K562 (cell line): Measurements from ENCODE around the gene FBXO36. TPM values are rescaled to one million over a fixed set of nuclear protein-coding genes. Genes with fewer than 3 reads are reported as not detected.

ENCODE experiments used
- ATAC-seq: fragments of 200-7000 bp; cut with Tn5 transposase; 3 replicates; pipeline ENCODE4 v1.9.1; 2020; ENCODE audit warnings: moderate library complexity
- BruUV-seq: library from RNA; stranded (reverse); fragments of 400-500 nt; replicated peaks from 2 replicates; lab custom pipeline; 2021; lab: Mats Ljungman, UMichigan
- CTCF ChIA-PET: fragments of 300-600 bp; formaldehyde crosslinking; extraction: SDS; loops from one replicate; lab custom pipeline; 2021; ENCODE audit warnings: low intra/inter-chr PET ratio; lab: Yijun Ruan, JAX
- POLR2A ChIA-PET: fragments of 300-600, 350-650 bp; sonication (Branson Sonifier 250); formaldehyde crosslinking; extraction: SDS; loops from one replicate; lab custom pipeline; 2021; ENCODE audit warnings: antibody characterized with exemption, inconsistent platforms; lab: Yijun Ruan, JAX
- DNase-seq, 4 experiments: peaks; one replicate each; pipeline versions ENCODE4 v3.0.0 to v3.0.0-alpha.2; 2011 to 2018; ENCODE audit warnings: low spot score in 3 of 4, mixed read lengths in 3 of 4; ENCODE audit errors: extremely low read depth in 1 of 4
- FAIRE-seq: peaks from 2 replicates; lab custom pipeline; 2011; peaks lifted over from hg19 to GRCh38; lab: Jason Lieb, UNC
- H2AFZ ChIP-seq: 2 replicates; pipeline ENCODE4 v1.6.0; 2011; ENCODE audit warnings: low read depth, low read length, control low read depth, inconsistent platforms
- H3K27ac ChIP-seq: fragments of 200-600 bp; 3 replicates; pipeline ENCODE4 v1.8.0; 2011; ENCODE audit warnings: low read depth, mild to moderate bottlenecking, control low read depth, inconsistent platforms, low read length, moderate library complexity, mixed read lengths; ENCODE audit errors: extremely low read depth
- H3K27me3 ChIP-seq, 2 experiments: fragments of 300-600 bp in 1 of 2; 2 replicates in 1 of 2; 3 replicates in 1 of 2; pipeline versions ENCODE4 v1.6.0 to v1.8.0; 2011; ENCODE audit warnings: inconsistent platforms in 2 of 2, low read length in 2 of 2, mild to moderate bottlenecking in 1 of 2, mixed read lengths in 1 of 2, moderate library complexity in 1 of 2; ENCODE audit not compliant: control insufficient read depth in 2 of 2, insufficient read depth in 2 of 2
- H3K36me3 ChIP-seq: fragments of 300-600 bp; 3 replicates; pipeline ENCODE4 v1.8.0; 2011; ENCODE audit warnings: mild to moderate bottlenecking, low read length, inconsistent platforms; ENCODE audit not compliant: control insufficient read depth, insufficient read depth
- H3K4me1 ChIP-seq, 2 experiments: fragments of 200-600 bp in 1 of 2; replicated peaks in 1 of 2; 2 replicates in 1 of 2; 3 replicates in 1 of 2; pipeline versions ENCODE4 v1.5.1 to v1.8.0; 2011; ENCODE audit warnings: inconsistent platforms in 2 of 2, low read length in 2 of 2, mild to moderate bottlenecking in 1 of 2, mixed read lengths in 1 of 2, moderate library complexity in 1 of 2; ENCODE audit not compliant: control insufficient read depth in 2 of 2, insufficient read depth in 2 of 2
- H3K4me2 ChIP-seq: 2 replicates; pipeline ENCODE4 v1.6.1; 2011; ENCODE audit warnings: low read length, control low read depth, inconsistent platforms, mixed read lengths; ENCODE audit not compliant: insufficient read depth
- H3K4me3 ChIP-seq: fragments of 200-600 bp; sonication (generic), shearing (Covaris generic); 2 replicates; pipeline ENCODE4 v1.5.1; 2016; ENCODE audit warnings: control low read depth, inconsistent platforms
- H3K79me2 ChIP-seq: fragments of 200-600 bp; 3 replicates; pipeline ENCODE4 v1.8.0; 2011; ENCODE audit warnings: low read length, inconsistent platforms; ENCODE audit not compliant: control insufficient read depth, insufficient read depth
- H3K9ac ChIP-seq, 2 experiments: 2 replicates each; pipeline versions ENCODE4 v1.6.0 to v1.6.1; 2011; ENCODE audit warnings: low read depth in 2 of 2, low read length in 2 of 2, control low read depth in 1 of 2, inconsistent platforms in 1 of 2, mild to moderate bottlenecking in 1 of 2, mixed read lengths in 1 of 2; ENCODE audit not compliant: insufficient read depth in 1 of 2
- H3K9me1 ChIP-seq: one replicate; pipeline ENCODE4 v1.6.0; 2011; ENCODE audit warnings: inconsistent platforms, mild to moderate bottlenecking, low read length, moderate library complexity; ENCODE audit not compliant: control insufficient read depth, insufficient read depth
- H3K9me3 ChIP-seq: replicated peaks from 2 replicates; pipeline ENCODE4 v1.5.1; 2011; ENCODE audit warnings: low read depth, low read length, inconsistent platforms; ENCODE audit not compliant: control insufficient read depth, insufficient read depth
- H4K20me1 ChIP-seq: replicated peaks from 2 replicates; pipeline ENCODE4 v1.6.1; 2011; ENCODE audit warnings: low read length, inconsistent platforms, mixed read lengths; ENCODE audit not compliant: control insufficient read depth, insufficient read depth
- EHMT2 ChIP-seq: fragments of 450-650 bp; IDR thresholded peaks from 2 replicates; pipeline ENCODE4 v1.6.1; 2018; ENCODE audit warnings: antibody characterized with exemption
- EP400 ChIP-seq: fragments of 450-650 bp; IDR thresholded peaks from 2 replicates; pipeline ENCODE4 v1.6.1; 2017; ENCODE audit warnings: antibody characterized with exemption, mild to moderate bottlenecking, moderate library complexity
- FOXA1 ChIP-seq: fragments of 450-650 bp; IDR thresholded peaks from 2 replicates; pipeline ENCODE4 v1.6.1; 2016; ENCODE audit warnings: mild to moderate bottlenecking, borderline replicate concordance
- FOXJ2 ChIP-seq: fragments of 200-800 bp; sonication (Bioruptor generic); IDR thresholded peaks from 2 replicates; pipeline ENCODE4 v1.6.1; 2016; ENCODE audit warnings: missing genetic modification characterization, missing compliant biosample characterization
- FOXK1 ChIP-seq: sonication (generic); formaldehyde crosslinking; IDR thresholded peaks from 2 replicates; pipeline ENCODE4 v1.8.0; 2022; ENCODE audit warnings: missing genetic modification reagents, mild to moderate bottlenecking, borderline replicate concordance
- GATAD2A ChIP-seq: fragments of 450-650 bp; IDR thresholded peaks from 2 replicates; pipeline ENCODE4 v1.6.1; 2017
- HDAC3 ChIP-seq: fragments of 450-650 bp; IDR thresholded peaks from 2 replicates; pipeline ENCODE4 v1.6.1; 2018; ENCODE audit warnings: borderline replicate concordance, mild to moderate bottlenecking, moderate library complexity; ENCODE audit not compliant: partially characterized antibody
- HMG20B ChIP-seq: fragments of 250-450 bp; sonication (Bioruptor Pico); IDR thresholded peaks from 2 replicates; pipeline ENCODE4 v1.5.0; 2021; ENCODE audit warnings: mild to moderate bottlenecking
- KLF13 ChIP-seq: fragments of 450-650 bp; IDR thresholded peaks from 2 replicates; pipeline ENCODE4 v1.6.1; 2016; ENCODE audit warnings: missing genetic modification characterization, low read depth, mild to moderate bottlenecking, missing compliant biosample characterization, moderate library complexity, borderline replicate concordance
- NR3C1 ChIP-seq: sonication (generic); formaldehyde crosslinking; IDR thresholded peaks from 2 replicates; pipeline ENCODE4 v1.8.1; 2022; ENCODE audit warnings: missing genetic modification reagents
- SMAD1 ChIP-seq: fragments of 150-350 bp; IDR thresholded peaks from 2 replicates; pipeline ENCODE4 v1.6.1; 2014; ENCODE audit warnings: low read length, low read depth; ENCODE audit not compliant: partially characterized antibody
- STAT5B ChIP-seq: fragments of 250-450 bp; sonication (Bioruptor Pico); IDR thresholded peaks from 2 replicates; pipeline ENCODE4 v1.8.0; 2021; ENCODE audit warnings: mild to moderate bottlenecking, inconsistent platforms
- TOE1 ChIP-seq, 2 experiments: fragments of 450-650 bp in 1 of 2; sonication (generic) in 1 of 2; formaldehyde crosslinking in 1 of 2; IDR thresholded peaks; 2 replicates each; pipeline versions ENCODE4 v1.7.1 to v1.8.0; 2016 to 2022; ENCODE audit warnings: borderline replicate concordance in 2 of 2, mild to moderate bottlenecking in 2 of 2, antibody characterized with exemption in 1 of 2, inconsistent platforms in 1 of 2, low read depth in 1 of 2, missing genetic modification reagents in 1 of 2, moderate library complexity in 1 of 2
- USF1 ChIP-seq: sonication (generic); formaldehyde crosslinking; IDR thresholded peaks from 2 replicates; pipeline ENCODE4 v1.9.0; 2022; ENCODE audit warnings: mild to moderate bottlenecking, missing genetic modification reagents
- XRCC5 ChIP-seq: fragments of 200-400 bp; formaldehyde crosslinking; IDR thresholded peaks from 2 replicates; pipeline ENCODE4 v1.6.1; 2017; ENCODE audit warnings: low read depth, mild to moderate bottlenecking, low read length
- YBX1 ChIP-seq: fragments of 450-650 bp; IDR thresholded peaks from 2 replicates; pipeline ENCODE4 v1.7.1; 2016; ENCODE audit warnings: mild to moderate bottlenecking
- ZBTB7A ChIP-seq: IDR thresholded peaks from 2 replicates; pipeline ENCODE4 v1.6.1; 2011; ENCODE audit warnings: low read depth, mild to moderate bottlenecking, low read length, moderate library complexity, borderline replicate concordance; ENCODE audit not compliant: control insufficient read depth
- ZNF324 ChIP-seq: fragments of 250-450 bp; sonication (Bioruptor Pico); IDR thresholded peaks from 2 replicates; pipeline ENCODE4 v1.4.0; 2020; ENCODE audit warnings: mild to moderate bottlenecking
- ZNF551 ChIP-seq: fragments of 250-450 bp; sonication (Bioruptor Pico); IDR thresholded peaks from 2 replicates; pipeline ENCODE4 v1.5.0; 2021; ENCODE audit warnings: mild to moderate bottlenecking, moderate library complexity
- ZNF830 ChIP-seq: fragments of 250-450 bp; sonication (Bioruptor Pico); IDR thresholded peaks from 2 replicates; pipeline ENCODE4 v1.5.0; 2021; ENCODE audit warnings: mild to moderate bottlenecking
- WGBS: fragments of 100-300 bp; shearing (Covaris generic); methylation state at CpG from one replicate; pipeline ENCODE4 v1.1.6; 2016; ENCODE audit warnings: low coverage, mixed read lengths; ENCODE audit not compliant: insufficient coverage; ENCODE audit errors: missing lambda C conversion rate; 5-methylcytosine and 5-hydroxymethylcytosine counted together
- in situ Hi-C: fragments of 300-500 bp; cut with MboI; formaldehyde crosslinking; loops from 4 replicates; pipeline ENCODE4 v1.15.0; 2018; ENCODE audit warnings: inconsistent platforms, mixed read lengths
- intact Hi-C: fragments of 100-400 bp; cut with micrococcal nuclease; formaldehyde crosslinking; loops from 2 replicates; pipeline ENCODE4 v1.14.2; 2022
- polyA plus RNA-seq, 8 experiments: library from polyadenylated mRNA; depleted of rRNA in 4 of 8; stranded (reverse) in 5 of 8; unstranded in 3 of 8; fragments of >200 nt; fragmentation: Nextera tagmentation in 2 of 8; fragmentation: Illumina TruSeq in 1 of 8; extraction: Ambion mirVana in 2 of 8; extraction: Trizol in 1 of 8; gene quantifications; 2 replicates each; pipeline versions ENCODE4 v1.2.1 to v1.2.3, GENCODE V29; 2011 to 2014; ENCODE audit warnings: inconsistent platforms in 1 of 8, missing spikeins in 1 of 8
- total RNA-seq, 7 experiments: library from RNA; depleted of rRNA in 6 of 7; stranded (reverse); fragments of >200 nt in 6 of 7; fragmentation: Illumina TruSeq in 2 of 7; extraction: Trizol in 2 of 7; gene quantifications; 2 replicates each; pipeline versions ENCODE4 v1.2.1 to v1.2.3, GENCODE V29; 2011 to 2021; ENCODE audit warnings: low replicate concordance in 1 of 7

Gene FBXO36
- total and polyA plus RNA-seq, 9 of the 15 experiments (the other 6 are each of a cell fraction or from before 2014, with no cell fraction given), result 0.40 to 0.91 (median 0.58) TPM

GRCh38 chr2:230019742-230020141 is 97.4 kb downstream of the FBXO36 start (continued):
- TF ChIP-seq USF1 (CRISPR knock-in tag), result no peak

- TF ChIP-seq ZNF830, result no peak
- no peak for TF ChIP-seq GATAD2A
- TF ChIP-seq KLF13 (tag), result no peak
- no peak for TF ChIP-seq HDAC3
- no peak for TF ChIP-seq HMG20B (CRISPR knock-in tag)
- no peak for TF ChIP-seq EP400
- TF ChIP-seq NR3C1 (CRISPR knock-in tag), result no peak
- TF ChIP-seq ZNF324 (CRISPR knock-in tag), result no peak
- no peak for TF ChIP-seq FOXA1
- TF ChIP-seq ZNF551 (CRISPR knock-in tag), result no peak
- no peak for TF ChIP-seq TOE1 (IDR thresholded peaks at IDR 0.05; ENCODE audit: borderline replicate concordance)
- TF ChIP-seq TOE1 (CRISPR knock-in tag; IDR thresholded peaks at IDR 0.05; ENCODE audit: borderline replicate concordance, low read depth), result no peak
- TF ChIP-seq FOXK1 (CRISPR knock-in tag), result no peak
- no peak for TF ChIP-seq XRCC5
- TF ChIP-seq EHMT2, result no peak
- no peak for TF ChIP-seq ZBTB7A
- TF ChIP-seq FOXJ2 (tag), result no peak
- no peak for TF ChIP-seq SMAD1
- no peak for TF ChIP-seq YBX1
- TF ChIP-seq STAT5B (CRISPR knock-in tag), result no peak
- TF ChIP-seq, all 486 proteins: peak for 0
- WGBS, result 44% methylated on average over 2 of the region's 4 CpGs
- ATAC-seq (no peak), FAIRE-seq (no peak), DNase-seq (no peak)
- Histone ChIP-seq H3K9ac (no peak overlapping the region), H3K79me2 (no peaks in the 10 kb centered on the region), H3K4me2 (no peak overlapping the region), H3K27ac (no peak overlapping the region), H3K27me3 (peaks cover 10 to 20% of the 10 kb centered on the region in 2 experiments; a peak in 3 of 5 replicates), H4K20me1 (no peaks in the 10 kb centered on the region), H3K9me3 (no peaks in the 10 kb centered on the region), H2AFZ (no peak overlapping the region), H3K4me3 (no peak overlapping the region), H3K36me3 (no peaks in the 10 kb centered on the region), H3K9me1 (no peaks in the 10 kb centered on the region), H3K4me1 (no peaks in the 10 kb centered on the region)
- POLR2A ChIA-PET, result interaction anchor here (1.3 to 1.4 kb wide), 2 partner anchors 9 to 15 kb away, joined by 4 read pairs; no protein-coding TSS in a partner anchor
- no TSS peak for BruUV-seq
- in situ Hi-C loops (loop anchor here (25.0 kb wide), 1 partner anchor 789 kb away; no protein-coding TSS in a partner anchor), intact Hi-C loops (no loop called here)
- CTCF ChIA-PET, result no interaction called here
Observed at GRCh38 chr2:230023313-230023712, 101.0 kb downstream of the FBXO36 start.
